ENCODE results near the gene CBARP. TPM values are rescaled to one million over a fixed set of nuclear protein-coding genes. Genes with fewer than 3 reads are reported as not detected.

Gene CBARP
- total RNA-seq, 1 donor, result 1.8 TPM

DNA sequence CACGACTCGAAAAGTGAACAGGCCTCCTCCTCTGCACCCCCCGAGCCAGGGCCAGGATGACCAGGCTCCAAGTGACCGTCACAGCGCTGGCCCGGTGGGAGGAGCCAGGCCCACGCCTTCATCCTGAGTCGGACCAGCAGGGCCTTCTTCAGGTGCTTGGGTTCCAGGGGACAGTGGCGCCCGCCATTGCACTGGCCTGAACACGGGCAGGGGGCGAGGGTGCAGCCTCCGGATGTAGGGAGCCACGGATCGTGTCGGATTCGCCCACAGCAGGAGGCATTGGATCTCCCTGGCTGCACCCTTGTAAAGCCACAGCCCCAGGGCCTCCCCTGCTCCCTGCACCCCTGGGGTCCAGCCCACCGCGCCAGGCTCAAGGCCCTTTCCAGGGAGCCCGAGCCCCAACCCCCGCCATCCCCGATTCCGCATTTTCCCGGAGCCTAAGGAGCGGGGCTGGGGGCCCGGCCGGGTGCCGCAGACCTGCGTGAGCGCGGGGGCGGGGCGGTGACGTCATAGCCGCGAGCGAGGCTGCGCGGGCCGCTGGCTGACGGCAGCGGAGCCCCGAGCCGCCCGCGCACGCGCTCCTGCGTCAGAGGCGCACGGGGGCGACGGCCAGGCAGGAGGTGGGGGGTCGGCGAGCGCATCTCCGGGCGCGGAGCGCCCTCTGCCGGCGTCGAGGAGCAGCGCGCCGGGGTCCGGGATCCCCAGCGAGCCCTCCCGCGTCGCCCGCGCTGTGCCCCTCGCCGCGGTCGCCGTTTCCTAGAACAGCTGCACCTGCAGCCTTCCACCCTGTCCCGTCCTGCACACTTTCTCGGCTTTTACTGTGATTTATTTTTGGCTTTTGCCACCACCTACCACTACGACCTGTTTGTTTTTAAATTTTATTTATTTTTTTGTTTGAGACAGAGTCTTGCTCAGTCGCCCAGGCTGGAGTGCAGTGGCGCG, 2.3 kb upstream of the CBARP start:
- peaks cover 33% of the 10 kb centered on the region for H4K20me1 ChIP-seq (ENCODE audit: insufficient read depth, low read length)
- no peaks in the 10 kb centered on the region for H3K27me3 ChIP-seq (ENCODE audit: insufficient read depth, low read length)
- DNase-seq (ENCODE audit: insufficient read length, low spot score, missing footprints), result peak; percentile 100
- no peaks in the 10 kb centered on the region for H3K9me3 ChIP-seq (ENCODE audit: low read depth, low read length)
- peak overlapping the region; percentile 58 for H2AFZ ChIP-seq (ENCODE audit: low read length)
- peak overlapping the region; percentile 86 for H3K27ac ChIP-seq (ENCODE audit: low read depth, low read length)
- peaks cover 38% of the 10 kb centered on the region for H3K4me1 ChIP-seq (ENCODE audit: insufficient read depth, low read length)
- peak overlapping the region; percentile 64 for H3K4me3 ChIP-seq (ENCODE audit: insufficient read depth, low read length)
- TF ChIP-seq, protein P1, sequence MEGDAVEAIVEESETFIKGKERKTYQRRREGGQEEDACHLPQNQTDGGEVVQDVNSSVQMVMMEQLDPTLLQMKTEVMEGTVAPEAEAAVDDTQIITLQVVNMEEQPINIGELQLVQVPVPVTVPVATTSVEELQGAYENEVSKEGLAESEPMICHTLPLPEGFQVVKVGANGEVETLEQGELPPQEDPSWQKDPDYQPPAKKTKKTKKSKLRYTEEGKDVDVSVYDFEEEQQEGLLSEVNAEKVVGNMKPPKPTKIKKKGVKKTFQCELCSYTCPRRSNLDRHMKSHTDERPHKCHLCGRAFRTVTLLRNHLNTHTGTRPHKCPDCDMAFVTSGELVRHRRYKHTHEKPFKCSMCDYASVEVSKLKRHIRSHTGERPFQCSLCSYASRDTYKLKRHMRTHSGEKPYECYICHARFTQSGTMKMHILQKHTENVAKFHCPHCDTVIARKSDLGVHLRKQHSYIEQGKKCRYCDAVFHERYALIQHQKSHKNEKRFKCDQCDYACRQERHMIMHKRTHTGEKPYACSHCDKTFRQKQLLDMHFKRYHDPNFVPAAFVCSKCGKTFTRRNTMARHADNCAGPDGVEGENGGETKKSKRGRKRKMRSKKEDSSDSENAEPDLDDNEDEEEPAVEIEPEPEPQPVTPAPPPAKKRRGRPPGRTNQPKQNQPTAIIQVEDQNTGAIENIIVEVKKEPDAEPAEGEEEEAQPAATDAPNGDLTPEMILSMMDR (IDR thresholded peaks at IDR 0.05; ENCODE audit: extremely low read depth, low read depth, low read length), result peak; percentile 68
- H3K36me3 ChIP-seq (ENCODE audit: insufficient read depth, low read length), result no peaks in the 10 kb centered on the region
- peaks cover 44% of the 10 kb centered on the region for H3K79me2 ChIP-seq (ENCODE audit: insufficient read depth, low read length)
- peak overlapping the region; percentile 90 for H3K4me2 ChIP-seq (ENCODE audit: insufficient read depth, low read length)

DNA sequence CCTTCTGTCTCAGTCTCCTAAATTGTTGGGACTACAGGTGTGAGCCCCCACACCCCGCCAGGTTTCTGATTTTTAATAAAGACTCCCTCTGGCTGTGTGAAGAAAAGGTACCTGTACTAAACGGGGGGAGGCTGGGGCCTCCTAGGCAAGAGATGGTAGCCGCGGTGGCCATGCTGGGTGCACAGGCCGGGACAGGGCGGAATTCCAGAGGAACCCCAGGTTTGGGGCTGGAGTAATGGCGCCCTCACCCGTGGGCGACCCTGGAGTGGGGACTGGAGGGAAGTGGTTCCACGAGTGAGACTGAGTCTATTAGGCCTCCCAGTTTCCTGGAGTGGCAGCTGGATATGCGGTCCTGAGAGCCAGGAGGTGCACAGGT, 1.6 kb upstream of the CBARP start:
- peaks cover 5% of the 10 kb centered on the region for H3K36me3 ChIP-seq (ENCODE audit: insufficient read depth, low read length)
- peaks cover 33% of the 10 kb centered on the region for H4K20me1 ChIP-seq (ENCODE audit: insufficient read depth, low read length)
- peaks cover 31% of the 10 kb centered on the region for H3K4me1 ChIP-seq (ENCODE audit: insufficient read depth, low read length)
- peak overlapping the region; percentile 90 for H3K4me2 ChIP-seq (ENCODE audit: insufficient read depth, low read length)
- H3K9me3 ChIP-seq (ENCODE audit: low read depth, low read length), result no peaks in the 10 kb centered on the region
- no peaks in the 10 kb centered on the region for H3K27me3 ChIP-seq (ENCODE audit: insufficient read depth, low read length)
- peak overlapping the region; percentile 86 for H3K27ac ChIP-seq (ENCODE audit: low read depth, low read length)
- peak overlapping the region; percentile 35 for H2AFZ ChIP-seq (ENCODE audit: low read length)
- TF ChIP-seq, protein P1 (IDR thresholded peaks at IDR 0.05; ENCODE audit: extremely low read depth, low read depth, low read length), result no peak
- H3K4me3 ChIP-seq (ENCODE audit: insufficient read depth, low read length), result peak overlapping the region; percentile 64
- H3K79me2 ChIP-seq (ENCODE audit: insufficient read depth, low read length), result peaks cover 40% of the 10 kb centered on the region
- no peak for DNase-seq (ENCODE audit: insufficient read length, low spot score, missing footprints)

DNA sequence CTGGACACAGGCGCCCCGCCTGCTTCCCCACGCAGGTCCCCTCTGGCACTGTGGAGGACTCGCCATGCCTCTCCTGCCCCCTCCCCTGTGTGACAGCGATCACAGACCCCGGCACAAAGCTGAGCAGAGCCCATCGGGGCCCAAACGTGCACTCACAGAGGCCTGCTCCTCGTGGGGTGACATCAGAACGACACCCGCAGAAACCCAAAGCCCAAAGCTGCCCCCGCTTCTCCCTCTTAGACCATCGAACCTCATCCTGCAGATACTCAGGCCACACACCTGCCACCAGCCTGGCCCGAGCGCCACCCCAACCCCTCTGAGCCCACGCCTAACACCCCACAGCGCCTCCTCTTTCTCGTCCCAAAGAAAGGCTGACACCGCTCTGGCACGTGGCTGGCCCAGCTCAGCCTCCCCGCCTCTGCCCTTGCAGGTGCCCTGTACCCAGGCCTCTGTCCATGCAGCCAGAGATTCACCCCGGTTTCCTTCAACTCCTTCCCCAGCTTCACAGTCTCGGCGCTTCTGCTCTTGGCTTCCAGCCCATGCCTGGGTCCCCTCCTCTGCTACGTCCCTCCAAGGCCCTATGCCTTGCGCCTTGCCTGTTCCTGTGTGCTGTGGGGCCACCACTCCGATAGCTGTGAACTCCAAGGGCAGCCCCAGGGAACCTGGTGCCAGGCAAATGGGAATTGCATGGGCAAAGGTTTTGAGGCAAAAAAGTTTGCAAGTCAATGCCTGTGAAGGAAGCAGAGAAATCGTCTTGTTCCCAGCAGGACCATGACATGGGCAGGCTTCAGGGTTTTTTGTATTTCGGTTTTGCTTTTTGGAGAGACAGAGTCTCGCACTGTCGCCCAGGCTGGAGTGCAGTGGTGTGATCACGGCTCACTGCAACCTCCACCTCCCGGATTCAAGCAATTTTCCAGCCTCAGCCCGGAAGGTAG, 831 bp upstream of the CBARP start:
- TF ChIP-seq, protein P1 (IDR thresholded peaks at IDR 0.05; ENCODE audit: extremely low read depth, low read depth, low read length), result no peak
- Histone ChIP-seq H3K27ac (ENCODE audit: low read depth, low read length) (peak overlapping the region; percentile 41), H3K4me2 (ENCODE audit: insufficient read depth, low read length) (peak overlapping the region; percentile 43)

More for the DNA sequence above, 831 bp upstream of the CBARP start:
- H2AFZ ChIP-seq (ENCODE audit: low read length), result no peak overlapping the region
- H3K36me3 ChIP-seq (ENCODE audit: insufficient read depth, low read length), result peaks cover 12% of the 10 kb centered on the region
- peaks cover 26% of the 10 kb centered on the region for H4K20me1 ChIP-seq (ENCODE audit: insufficient read depth, low read length)
- H3K27me3 ChIP-seq (ENCODE audit: insufficient read depth, low read length), result no peaks in the 10 kb centered on the region
- H3K4me1 ChIP-seq (ENCODE audit: insufficient read depth, low read length), result peaks cover 25% of the 10 kb centered on the region
- H3K79me2 ChIP-seq (ENCODE audit: insufficient read depth, low read length), result peaks cover 33% of the 10 kb centered on the region
- peak; percentile 90 for DNase-seq (ENCODE audit: insufficient read length, low spot score, missing footprints)
- H3K4me3 ChIP-seq (ENCODE audit: insufficient read depth, low read length), result peak overlapping the region; percentile 84
- H3K9me3 ChIP-seq (ENCODE audit: low read depth, low read length), result no peaks in the 10 kb centered on the region

Measured in osteoblast (primary cell).